Tibial nerve (tissue), 4 donors: Measurements from ENCODE around the gene MPP2. TPM values are rescaled to one million over a fixed set of nuclear protein-coding genes. Genes with fewer than 3 reads are reported as not detected.

Experiments used
- DNase-seq, 2 donors: peaks; one replicate each; pipeline ENCODE4 v3.0.0-alpha.2; 2019; ENCODE audit warnings: low spot score in 2 of 2
- H3K27ac ChIP-seq, 4 donors: fragments of 200-600 bp; sonication (generic) in 3 of 4; one replicate each; pipeline ENCODE4 v1.5.1; 2017 to 2019; ENCODE audit warnings: mild to moderate bottlenecking in 1 of 4
- H3K27me3 ChIP-seq, 2 donors: fragments of 200-600 bp; sonication (generic) in 1 of 2; one replicate each; pipeline versions ENCODE4 v1.5.1 to v1.6.0; 2017 to 2019
- H3K36me3 ChIP-seq, 3 donors: fragments of 200-600 bp; sonication (generic); one replicate each; pipeline ENCODE4 v1.5.1; 2018 to 2019
- H3K4me1 ChIP-seq, 4 donors: fragments of 200-600 bp; sonication (generic) in 3 of 4; one replicate each; pipeline ENCODE4 v1.5.1; 2017 to 2019
- H3K4me3 ChIP-seq, 4 donors: fragments of 200-600 bp; sonication (generic) in 3 of 4; one replicate each; pipeline ENCODE4 v1.5.1; 2017 to 2019; ENCODE audit warnings: mild to moderate bottlenecking in 1 of 4, moderate library complexity in 1 of 4
- H3K9me3 ChIP-seq, 4 donors: fragments of 200-600 bp; sonication (generic) in 3 of 4; one replicate each; pipeline ENCODE4 v1.5.1; 2017 to 2019
- EP300 ChIP-seq, 2 donors: sonication (generic); formaldehyde crosslinking; IDR thresholded peaks; one replicate each; pipeline ENCODE4 v1.6.1; 2017; ENCODE audit warnings: antibody characterized with exemption in 2 of 2, mild to moderate bottlenecking in 1 of 2
- POLR2A ChIP-seq, 2 donors: fragments of 450-650 bp; IDR thresholded peaks; one replicate each; pipeline ENCODE4 v1.6.1; 2017; ENCODE audit warnings: antibody characterized with exemption in 2 of 2, mild to moderate bottlenecking in 2 of 2, moderate library complexity in 2 of 2
- WGBS, 2 donors: methylation state at CpG; one replicate each; pipeline ENCODE4 v1.1.5; 2018; 5-methylcytosine and 5-hydroxymethylcytosine counted together
- total RNA-seq, 4 donors: library from RNA; depleted of rRNA; stranded (reverse); fragments of >200 nt; gene quantifications; one replicate each; pipeline ENCODE4 v1.1.0, GENCODE V29; 2016
- TF ChIP-seq, protein P1 (sequence below), 5 experiments: fragments of 200-600 bp in 3 of 5; fragments of 450-650 bp in 2 of 5; sonication (generic) in 3 of 5; IDR thresholded peaks; one replicate each; pipeline ENCODE4 v1.5.1; 2016 to 2019; ENCODE audit warnings: antibody characterized with exemption in 5 of 5, mild to moderate bottlenecking in 3 of 5, moderate library complexity in 2 of 5

The MPP2 gene
- total RNA-seq, 4 donors from 2014 or later: 4.2 to 22.9 (median 9.3) TPM

DNA sequence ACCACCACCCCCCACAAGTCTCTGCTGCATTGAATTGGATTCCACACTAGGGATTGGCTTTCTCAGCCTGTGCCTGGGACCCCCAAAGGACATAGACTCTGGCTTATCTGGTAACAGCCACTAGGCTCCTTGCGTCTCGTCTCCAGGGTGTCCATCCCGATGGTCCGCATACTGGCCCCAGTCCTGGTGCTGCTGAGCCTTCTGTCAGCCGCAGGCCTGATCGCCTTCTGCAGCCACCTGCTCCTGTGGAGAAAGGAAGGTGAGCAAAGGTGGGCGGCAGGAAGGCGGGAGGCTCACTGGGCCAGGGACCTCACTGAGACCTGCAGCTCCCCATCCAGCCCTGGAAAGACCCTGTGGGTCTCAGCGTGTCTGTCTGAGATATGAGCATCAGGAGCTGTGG lies 52.3 kb downstream of the MPP2 start:
- peaks cover 0 to 3% (median 0%) of the 10 kb centered on the region in 4 donors for H3K4me1 ChIP-seq
- no peak overlapping the region for H3K4me3 ChIP-seq
- no peak overlapping the region for H3K27ac ChIP-seq
- DNase-seq: no peak
- TF ChIP-seq, protein P1, sequence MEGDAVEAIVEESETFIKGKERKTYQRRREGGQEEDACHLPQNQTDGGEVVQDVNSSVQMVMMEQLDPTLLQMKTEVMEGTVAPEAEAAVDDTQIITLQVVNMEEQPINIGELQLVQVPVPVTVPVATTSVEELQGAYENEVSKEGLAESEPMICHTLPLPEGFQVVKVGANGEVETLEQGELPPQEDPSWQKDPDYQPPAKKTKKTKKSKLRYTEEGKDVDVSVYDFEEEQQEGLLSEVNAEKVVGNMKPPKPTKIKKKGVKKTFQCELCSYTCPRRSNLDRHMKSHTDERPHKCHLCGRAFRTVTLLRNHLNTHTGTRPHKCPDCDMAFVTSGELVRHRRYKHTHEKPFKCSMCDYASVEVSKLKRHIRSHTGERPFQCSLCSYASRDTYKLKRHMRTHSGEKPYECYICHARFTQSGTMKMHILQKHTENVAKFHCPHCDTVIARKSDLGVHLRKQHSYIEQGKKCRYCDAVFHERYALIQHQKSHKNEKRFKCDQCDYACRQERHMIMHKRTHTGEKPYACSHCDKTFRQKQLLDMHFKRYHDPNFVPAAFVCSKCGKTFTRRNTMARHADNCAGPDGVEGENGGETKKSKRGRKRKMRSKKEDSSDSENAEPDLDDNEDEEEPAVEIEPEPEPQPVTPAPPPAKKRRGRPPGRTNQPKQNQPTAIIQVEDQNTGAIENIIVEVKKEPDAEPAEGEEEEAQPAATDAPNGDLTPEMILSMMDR (IDR thresholded peaks at IDR 0.05): no peak
- TF ChIP-seq EP300 (IDR thresholded peaks at IDR 0.05) (no peak), POLR2A (IDR thresholded peaks at IDR 0.05) (no peak)
- no peaks in the 10 kb centered on the region for H3K36me3 ChIP-seq
- 78 to 83% methylated on average over 5 to 8 of the region's 9 CpGs for WGBS, 2 donors
- H3K9me3 ChIP-seq: no peaks in the 10 kb centered on the region
- peaks cover 0 to 27% of the 10 kb centered on the region in 2 donors for H3K27me3 ChIP-seq

DNA sequence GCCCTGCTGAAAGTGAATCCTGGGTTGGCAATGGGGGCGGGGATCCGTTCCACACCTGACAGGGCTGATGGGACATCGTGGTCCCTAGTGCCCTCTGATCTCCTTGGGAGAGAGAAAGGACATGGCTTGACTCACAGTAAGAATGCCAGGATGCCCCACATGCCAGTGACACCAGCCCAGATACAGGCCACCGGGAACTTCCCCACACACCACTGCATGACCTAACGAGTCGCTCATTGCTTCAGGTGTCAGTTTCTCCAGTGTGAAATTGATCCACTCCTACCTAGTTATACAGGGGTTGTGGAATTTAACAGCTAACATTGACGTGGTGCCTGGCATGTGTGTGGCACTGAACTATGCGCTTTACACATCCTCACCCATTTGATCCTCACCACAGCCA lies 52.8 kb downstream of the MPP2 start:
- no peak for DNase-seq
- peaks cover 0 to 27% of the 10 kb centered on the region in 2 donors for H3K27me3 ChIP-seq

DNA sequence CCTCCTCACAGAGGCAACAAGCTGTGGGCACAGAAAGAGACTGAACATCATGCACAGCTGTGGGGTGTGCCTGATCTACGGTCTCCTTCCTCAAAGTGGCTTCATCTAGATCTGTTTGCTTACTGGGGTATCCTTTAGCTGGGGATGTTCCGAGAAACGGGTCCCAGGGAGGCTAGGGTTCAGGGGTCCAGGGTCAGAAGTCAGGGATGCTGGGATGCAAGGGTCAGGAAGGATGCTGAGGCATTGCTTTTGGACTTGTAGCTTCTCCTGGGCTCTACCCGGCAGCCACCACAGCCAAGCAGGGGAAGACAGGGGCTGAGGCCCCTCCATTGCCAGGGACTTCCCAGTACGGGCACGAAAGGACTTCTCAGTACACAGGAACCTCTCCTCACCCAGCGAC lies 53.8 kb downstream of the MPP2 start:
- Histone ChIP-seq H3K4me3 (no peak overlapping the region), H3K36me3 (no peaks in the 10 kb centered on the region), H3K27ac (no peak overlapping the region), H3K4me1 (no peaks in the 10 kb centered on the region), H3K27me3 (peaks cover 0 to 27% of the 10 kb centered on the region in 2 donors), H3K9me3 (no peaks in the 10 kb centered on the region)
- TF ChIP-seq EP300 (IDR thresholded peaks at IDR 0.05) (no peak), POLR2A (IDR thresholded peaks at IDR 0.05) (no peak)
- TF ChIP-seq, protein P1 (IDR thresholded peaks at IDR 0.05): no peak
- 74 to 75% methylated on average over 7 of the region's 7 CpGs for WGBS, 2 donors
- no peak for DNase-seq

More for the DNA sequence above, 52.8 kb downstream of the MPP2 start:
- 74 to 80% methylated on average over 8 of the region's 8 CpGs for WGBS, 2 donors
- H3K4me3 ChIP-seq: no peak overlapping the region
- TF ChIP-seq POLR2A (IDR thresholded peaks at IDR 0.05) (no peak), EP300 (IDR thresholded peaks at IDR 0.05) (no peak)
- TF ChIP-seq, protein P1 (IDR thresholded peaks at IDR 0.05): no peak
- H3K36me3 ChIP-seq: no peaks in the 10 kb centered on the region
- H3K9me3 ChIP-seq: no peaks in the 10 kb centered on the region
- no peak overlapping the region for H3K27ac ChIP-seq
- no peaks in the 10 kb centered on the region for H3K4me1 ChIP-seq

DNA sequence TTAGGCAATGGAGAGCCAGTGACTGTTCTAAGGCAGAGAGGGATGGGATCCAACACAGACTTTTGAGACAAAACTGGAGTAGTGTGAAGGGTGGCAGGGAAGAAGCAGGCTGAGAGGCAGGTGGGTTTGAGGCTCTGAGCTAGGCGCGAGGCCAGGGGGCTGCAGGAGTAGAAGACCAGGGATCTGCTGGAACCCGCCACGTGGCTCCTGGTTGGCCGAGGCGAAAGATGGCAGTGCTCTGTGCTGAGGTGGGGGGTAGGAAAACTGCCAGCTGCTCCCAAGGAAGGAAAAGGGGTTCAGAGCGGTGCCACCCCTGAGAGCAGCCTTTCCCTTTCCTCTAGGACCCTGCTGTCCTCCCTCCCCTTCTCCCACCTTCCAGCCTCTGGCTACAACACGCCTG lies 54.8 kb downstream of the MPP2 start:
- Histone ChIP-seq H3K9me3 (no peaks in the 10 kb centered on the region), H3K4me3 (no peak overlapping the region), H3K36me3 (no peaks in the 10 kb centered on the region), H3K4me1 (no peaks in the 10 kb centered on the region), H3K27me3 (peaks cover 0 to 23% of the 10 kb centered on the region in 2 donors), H3K27ac (no peak overlapping the region)
- 90 to 95% methylated on average over 8 of the region's 8 CpGs for WGBS, 2 donors
- TF ChIP-seq EP300 (IDR thresholded peaks at IDR 0.05) (no peak), POLR2A (IDR thresholded peaks at IDR 0.05) (no peak)
- TF ChIP-seq, protein P1 (IDR thresholded peaks at IDR 0.05): no peak
- DNase-seq: no peak

DNA sequence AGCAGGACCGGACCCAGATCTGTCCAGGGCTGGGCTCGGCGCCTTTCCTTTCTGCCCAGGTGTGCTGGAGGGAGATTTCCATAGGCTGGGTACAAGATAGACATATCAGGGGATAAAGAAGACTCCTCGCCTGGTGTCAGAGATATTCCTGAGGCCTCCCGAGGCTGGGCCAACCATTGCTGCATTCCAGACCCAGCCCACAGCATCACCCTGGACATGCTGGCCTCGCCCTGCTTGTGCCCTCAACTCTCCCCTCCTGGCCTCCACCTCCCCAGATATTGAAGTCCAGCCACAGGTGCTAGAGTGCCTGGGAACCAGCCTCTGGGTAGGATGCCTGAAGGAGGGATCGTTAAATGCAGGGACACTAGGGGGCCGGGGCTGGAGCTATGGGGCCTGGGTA lies 58.2 kb downstream of the MPP2 start:
- Histone ChIP-seq H3K9me3 (no peaks in the 10 kb centered on the region), H3K4me1 (peaks cover 0 to 15% (median 0%) of the 10 kb centered on the region in 4 donors), H3K36me3 (no peaks in the 10 kb centered on the region), H3K4me3 (no peak overlapping the region), H3K27ac (no peak overlapping the region), H3K27me3 (peaks cover 0 to 12% of the 10 kb centered on the region in 2 donors)
- TF ChIP-seq POLR2A (IDR thresholded peaks at IDR 0.05): no peak
- TF ChIP-seq EP300 (IDR thresholded peaks at IDR 0.05): no peak
- TF ChIP-seq, protein P1 (IDR thresholded peaks at IDR 0.05): no peak
- no peak for DNase-seq
- 80 to 90% methylated on average over 7 to 8 of the region's 8 CpGs for WGBS, 2 donors
